ENCODE data around the gene DOCK8.

- TF ChIP-seq, protein P1, sequence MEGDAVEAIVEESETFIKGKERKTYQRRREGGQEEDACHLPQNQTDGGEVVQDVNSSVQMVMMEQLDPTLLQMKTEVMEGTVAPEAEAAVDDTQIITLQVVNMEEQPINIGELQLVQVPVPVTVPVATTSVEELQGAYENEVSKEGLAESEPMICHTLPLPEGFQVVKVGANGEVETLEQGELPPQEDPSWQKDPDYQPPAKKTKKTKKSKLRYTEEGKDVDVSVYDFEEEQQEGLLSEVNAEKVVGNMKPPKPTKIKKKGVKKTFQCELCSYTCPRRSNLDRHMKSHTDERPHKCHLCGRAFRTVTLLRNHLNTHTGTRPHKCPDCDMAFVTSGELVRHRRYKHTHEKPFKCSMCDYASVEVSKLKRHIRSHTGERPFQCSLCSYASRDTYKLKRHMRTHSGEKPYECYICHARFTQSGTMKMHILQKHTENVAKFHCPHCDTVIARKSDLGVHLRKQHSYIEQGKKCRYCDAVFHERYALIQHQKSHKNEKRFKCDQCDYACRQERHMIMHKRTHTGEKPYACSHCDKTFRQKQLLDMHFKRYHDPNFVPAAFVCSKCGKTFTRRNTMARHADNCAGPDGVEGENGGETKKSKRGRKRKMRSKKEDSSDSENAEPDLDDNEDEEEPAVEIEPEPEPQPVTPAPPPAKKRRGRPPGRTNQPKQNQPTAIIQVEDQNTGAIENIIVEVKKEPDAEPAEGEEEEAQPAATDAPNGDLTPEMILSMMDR (IDR thresholded peaks at IDR 0.05), result no peak
- no peak for TF ChIP-seq POLR2A (IDR thresholded peaks at IDR 0.05)
Observed at GRCh38 chr9:374736-375135, 160.1 kb downstream of the DOCK8 start.
